Measurements from ENCODE around the gene LRP5.

- TF ChIP-seq POLR2A (IDR thresholded peaks at IDR 0.05) (no peak), CTCF (IDR thresholded peaks at IDR 0.05) (no peak)
Measured at GRCh38 chr11:68370211-68371111, 58.1 kb downstream of the LRP5 start.
